ENCODE results near the gene KLHL7.

KLHL7 gene

GRCh38 chr7:23212841-23213240, 107.3 kb downstream of the KLHL7 start:
- no peak for DNase-seq (ENCODE audit: low read depth)

DNA sequence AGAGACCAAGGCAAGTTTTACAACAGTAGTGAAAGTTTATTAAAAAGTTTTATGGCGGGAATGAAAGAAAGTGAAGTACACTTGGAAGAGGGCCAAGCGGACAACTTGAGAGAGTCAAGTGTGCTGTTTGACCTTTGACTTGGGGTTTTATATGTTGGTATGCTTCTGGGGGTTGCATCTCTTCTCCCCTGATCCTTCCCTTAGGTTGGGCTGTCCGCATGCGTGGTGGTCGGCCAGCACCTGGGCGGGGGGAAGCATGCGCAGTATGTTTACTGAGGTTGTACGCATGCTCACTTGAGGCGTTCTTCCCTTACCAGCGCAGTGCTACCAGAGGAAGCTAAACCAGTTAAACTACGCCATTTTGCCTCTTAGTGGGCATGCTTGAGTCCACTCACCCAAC, 108.2 kb downstream of the KLHL7 start:
- no peak overlapping the region for H3K4me3 ChIP-seq (ENCODE audit: low read length)
- TF ChIP-seq, protein P1, sequence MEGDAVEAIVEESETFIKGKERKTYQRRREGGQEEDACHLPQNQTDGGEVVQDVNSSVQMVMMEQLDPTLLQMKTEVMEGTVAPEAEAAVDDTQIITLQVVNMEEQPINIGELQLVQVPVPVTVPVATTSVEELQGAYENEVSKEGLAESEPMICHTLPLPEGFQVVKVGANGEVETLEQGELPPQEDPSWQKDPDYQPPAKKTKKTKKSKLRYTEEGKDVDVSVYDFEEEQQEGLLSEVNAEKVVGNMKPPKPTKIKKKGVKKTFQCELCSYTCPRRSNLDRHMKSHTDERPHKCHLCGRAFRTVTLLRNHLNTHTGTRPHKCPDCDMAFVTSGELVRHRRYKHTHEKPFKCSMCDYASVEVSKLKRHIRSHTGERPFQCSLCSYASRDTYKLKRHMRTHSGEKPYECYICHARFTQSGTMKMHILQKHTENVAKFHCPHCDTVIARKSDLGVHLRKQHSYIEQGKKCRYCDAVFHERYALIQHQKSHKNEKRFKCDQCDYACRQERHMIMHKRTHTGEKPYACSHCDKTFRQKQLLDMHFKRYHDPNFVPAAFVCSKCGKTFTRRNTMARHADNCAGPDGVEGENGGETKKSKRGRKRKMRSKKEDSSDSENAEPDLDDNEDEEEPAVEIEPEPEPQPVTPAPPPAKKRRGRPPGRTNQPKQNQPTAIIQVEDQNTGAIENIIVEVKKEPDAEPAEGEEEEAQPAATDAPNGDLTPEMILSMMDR (conservative IDR thresholded peaks at IDR 0.05; ENCODE audit: low read length) = no peak
- no peak for DNase-seq (ENCODE audit: low read depth)

More at GRCh38 chr7:23212841-23213240, 107.3 kb downstream of the KLHL7 start:
- TF ChIP-seq, protein P1 (conservative IDR thresholded peaks at IDR 0.05; ENCODE audit: low read length) = no peak
- no peak overlapping the region for H3K4me3 ChIP-seq (ENCODE audit: low read length)

DNA sequence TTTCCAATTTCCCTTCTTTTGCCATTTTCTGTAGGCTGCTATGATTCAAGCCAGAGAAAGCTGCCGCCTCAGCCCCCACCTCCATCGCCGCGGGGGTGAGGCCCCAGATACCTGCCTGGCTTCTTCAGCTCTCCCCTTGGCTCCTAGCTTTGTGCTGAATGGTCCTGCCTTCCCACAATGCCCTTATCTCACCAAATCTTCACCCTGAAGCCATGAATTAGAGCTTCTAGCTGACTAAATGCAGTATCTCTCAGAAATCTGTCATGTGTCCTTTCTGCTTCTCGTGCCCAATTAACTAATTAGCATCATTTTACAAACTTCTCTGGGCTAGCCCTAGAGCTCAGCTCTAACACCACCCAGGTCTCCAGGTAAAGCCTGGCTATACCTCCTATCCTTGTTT, 108.8 kb downstream of the KLHL7 start:
- DNase-seq (ENCODE audit: low read depth) = no peak
- TF ChIP-seq, protein P1 (conservative IDR thresholded peaks at IDR 0.05; ENCODE audit: low read length) = no peak
- no peak overlapping the region for H3K4me3 ChIP-seq (ENCODE audit: low read length)

GRCh38 chr7:23214938-23215337, 109.4 kb downstream of the KLHL7 start:
- DNase-seq (ENCODE audit: low read depth) = no peak
- TF ChIP-seq, protein P1 (conservative IDR thresholded peaks at IDR 0.05; ENCODE audit: low read length) = no peak
- no peak overlapping the region for H3K4me3 ChIP-seq (ENCODE audit: low read length)

GRCh38 chr7:23216021-23216420, 110.4 kb downstream of the KLHL7 start:
- TF ChIP-seq, protein P1 (conservative IDR thresholded peaks at IDR 0.05; ENCODE audit: low read length) = no peak
- H3K4me3 ChIP-seq (ENCODE audit: low read length) = no peak overlapping the region
- DNase-seq (ENCODE audit: low read depth) = no peak

- TF ChIP-seq, protein P1 (conservative IDR thresholded peaks at IDR 0.05; ENCODE audit: low read length) = no peak
- no peak for DNase-seq (ENCODE audit: low read depth)
- H3K4me3 ChIP-seq (ENCODE audit: low read length) = no peak overlapping the region
Observed at GRCh38 chr7:23218196-23218595, 112.6 kb downstream of the KLHL7 start.

- DNase-seq (ENCODE audit: low read depth) = no peak
- TF ChIP-seq, protein P1 (conservative IDR thresholded peaks at IDR 0.05; ENCODE audit: low read length) = no peak
Observed at GRCh38 chr7:23220690-23221305, 115.2 kb downstream of the KLHL7 start.

More at GRCh38 chr7:23220690-23221305, 115.2 kb downstream of the KLHL7 start:
- no peak overlapping the region for H3K4me3 ChIP-seq (ENCODE audit: low read length)

All from AG10803 (cell line).